Stimulated activated CD8-positive, alpha-beta memory T cell treated with anti-CD3 and anti-CD28 coated beads, Interleukin-7, amount 100 ng/mL, for 24 hours (primary cell): Measurements from ENCODE around the gene DCPS.
"Not testable (repeated sequence)": the region's sequence is repeated elsewhere in the genome, so short reads cannot be mapped to it uniquely, and the experiment has no call there.

Source experiments
- DNase-seq: peaks from one replicate; pipeline ENCODE4 v3.0.0-alpha.2; 2020; ENCODE audit warnings: low read depth

DCPS gene

GRCh38 chr11:126290887-126291286, 13.0 kb upstream of the DCPS start:
- no peak for DNase-seq

GRCh38 chr11:126293726-126294125, 10.1 kb upstream of the DCPS start:
- DNase-seq, result no peak

GRCh38 chr11:126297004-126297403, 6.9 kb upstream of the DCPS start:
- no peak for DNase-seq

DNA sequence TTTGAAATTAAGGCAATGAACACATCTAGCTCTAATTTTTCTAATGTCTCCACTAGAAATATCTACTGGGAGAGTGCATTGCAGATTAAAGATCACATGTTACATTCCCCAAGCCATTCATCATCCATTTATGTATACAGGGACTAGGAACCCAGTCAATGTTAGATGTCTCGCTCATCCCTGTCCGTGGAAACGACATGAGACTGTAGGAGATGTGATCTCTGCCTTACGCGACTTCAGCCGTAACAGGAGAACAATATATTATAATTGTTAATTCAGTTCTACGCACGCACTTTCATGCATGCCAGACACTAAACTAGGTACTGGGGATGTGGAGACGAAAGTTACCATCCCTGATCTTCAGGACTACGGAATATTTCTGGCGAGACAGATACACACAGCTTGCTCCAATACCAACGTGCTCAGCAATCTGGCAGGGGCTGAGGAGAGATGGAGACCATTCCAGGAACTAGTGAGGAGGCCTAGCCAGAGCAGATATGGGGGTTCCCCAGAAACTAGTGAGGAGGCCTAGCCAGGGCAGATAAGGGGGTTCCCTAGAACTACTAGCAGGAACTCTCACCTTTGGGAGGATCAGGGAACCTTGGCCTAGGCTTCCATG, 706 bp downstream of the DCPS start:
- DNase-seq, result no peak

GRCh38 chr11:126305699-126306098, 1.8 kb downstream of the DCPS start:
- DNase-seq, result no peak

GRCh38 chr11:126307706-126308105, 3.8 kb downstream of the DCPS start:
- no peak for DNase-seq

DNA sequence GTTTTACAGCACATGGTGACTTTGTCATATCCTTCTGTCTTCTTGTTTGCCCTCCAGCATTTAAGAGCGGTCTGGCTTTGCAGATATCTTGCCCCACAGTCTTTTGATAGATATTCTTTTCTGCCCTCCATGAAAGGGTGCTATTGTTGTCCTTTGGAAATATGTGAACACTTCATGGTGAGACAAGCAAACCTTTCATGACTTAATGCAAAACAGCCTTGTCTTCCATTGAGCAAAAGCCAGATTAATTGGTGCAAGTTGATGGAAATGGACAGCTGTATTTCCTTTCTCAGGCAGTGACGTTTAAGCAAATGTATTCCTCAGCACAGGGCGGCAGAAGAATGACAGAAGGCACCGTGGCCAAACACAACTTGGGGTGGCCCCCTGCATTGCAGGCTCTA, 4.4 kb downstream of the DCPS start:
- no peak for DNase-seq

- not testable (repeated sequence) for DNase-seq
Measured at GRCh38 chr11:126308771-126309170, 4.9 kb downstream of the DCPS start.

- no peak for DNase-seq
Measured at GRCh38 chr11:126310200-126310991, 6.5 kb downstream of the DCPS start.

- no peak for DNase-seq
Measured at GRCh38 chr11:126310992-126311310, 7.1 kb downstream of the DCPS start.

- no peak for DNase-seq
Measured at GRCh38 chr11:126311401-126312291, 7.8 kb downstream of the DCPS start.

GRCh38 chr11:126312961-126313360, 9.1 kb downstream of the DCPS start:
- DNase-seq, result no peak

- no peak for DNase-seq
Measured at GRCh38 chr11:126313826-126314225, 10.0 kb downstream of the DCPS start.

- no peak for DNase-seq
Measured at GRCh38 chr11:126317432-126317755, 13.5 kb downstream of the DCPS start.

- DNase-seq, result no peak
Measured at GRCh38 chr11:126317756-126318573, 14.1 kb downstream of the DCPS start.

DNA sequence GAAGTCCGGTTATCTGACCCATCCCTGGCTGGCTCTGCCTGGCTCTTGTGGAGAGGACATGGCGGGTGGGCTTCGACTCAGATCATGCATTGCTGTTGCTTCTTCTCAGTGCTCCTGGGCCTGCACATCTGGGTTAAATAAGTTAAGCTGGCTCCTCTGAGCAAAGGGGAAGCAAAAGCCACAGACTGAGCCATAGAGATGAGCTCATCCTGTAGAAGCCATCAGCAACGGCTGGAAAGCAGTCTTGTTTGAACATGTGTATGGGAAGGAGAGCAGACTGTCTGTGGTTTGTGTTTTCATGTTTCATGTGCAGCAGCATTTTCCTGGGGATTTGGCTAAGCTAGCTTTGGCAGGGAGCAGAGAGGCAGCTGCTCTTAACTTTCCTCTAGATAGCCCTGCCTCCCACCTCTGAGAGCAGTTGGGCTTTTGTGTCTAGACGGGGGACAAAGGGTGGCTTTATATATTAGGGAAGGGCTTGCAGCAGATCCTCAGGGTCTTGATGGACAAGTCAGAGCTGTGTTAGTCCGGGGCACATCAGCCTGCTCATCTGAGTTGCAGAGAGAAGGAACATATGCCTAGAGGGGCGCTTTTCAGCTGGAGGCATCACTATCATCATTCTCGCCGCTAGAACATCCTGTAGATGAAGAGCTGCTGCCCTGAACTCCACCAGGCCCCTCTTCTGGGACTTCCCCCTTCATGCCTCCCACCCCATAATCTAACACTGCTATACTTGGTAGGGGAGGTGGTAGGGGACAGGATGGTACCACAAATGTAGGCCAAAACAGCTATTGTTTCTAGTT, 14.9 kb downstream of the DCPS start:
- no peak for DNase-seq

DNA sequence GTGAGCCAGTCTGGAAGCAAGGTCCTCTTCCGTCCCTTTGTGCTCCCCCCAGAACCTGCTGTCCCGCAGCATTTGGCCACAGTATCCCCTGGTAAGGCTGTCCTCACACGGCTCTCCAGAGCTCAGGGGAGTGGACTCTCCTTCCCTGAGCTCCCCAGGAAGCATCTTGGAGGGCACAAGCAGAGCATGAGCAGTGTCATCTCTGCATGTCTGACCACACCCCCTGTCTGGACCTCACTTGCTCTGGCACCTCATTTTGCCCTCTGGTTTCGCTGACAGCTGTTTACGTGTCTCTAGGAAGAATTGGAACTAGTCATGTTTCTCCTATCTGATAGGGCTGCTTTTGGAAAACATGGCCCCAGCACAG, 15.5 kb downstream of the DCPS start:
- no peak for DNase-seq

- DNase-seq, result no peak
Measured at GRCh38 chr11:126322996-126323395, 19.1 kb downstream of the DCPS start.

DNA sequence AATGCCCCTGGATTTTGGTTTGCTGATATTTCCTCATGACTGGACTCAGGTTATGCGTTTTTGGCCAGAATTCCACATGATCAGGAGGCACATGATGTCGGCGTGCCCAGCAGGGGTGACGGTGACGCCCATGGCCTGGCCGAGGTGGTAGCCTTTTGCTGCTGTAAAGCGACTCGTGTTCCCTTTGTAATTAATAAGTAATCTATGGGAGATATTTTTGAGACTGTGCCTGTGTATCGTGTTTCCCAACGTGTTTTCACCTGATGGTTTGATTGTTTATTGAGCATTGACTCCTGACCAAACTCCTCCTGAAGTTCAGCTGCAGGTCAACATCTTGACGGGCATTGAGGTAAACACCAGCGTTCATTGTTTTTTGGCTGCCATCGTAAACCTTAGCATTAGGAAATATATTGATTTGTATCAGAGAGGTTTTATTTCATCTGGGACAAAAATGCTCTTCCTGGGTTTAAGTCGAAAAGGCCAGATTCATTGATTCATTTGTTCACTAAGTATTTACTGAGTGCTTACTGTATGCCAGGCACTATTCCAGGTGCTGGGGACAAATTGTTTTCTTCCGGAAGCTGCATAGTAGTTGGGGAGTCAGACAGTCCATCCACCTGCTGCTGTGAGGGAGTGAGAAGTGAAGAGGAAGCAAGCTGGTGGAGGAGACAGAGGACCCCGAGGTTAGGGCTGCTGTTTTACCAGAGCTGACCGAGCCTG, 23.6 kb downstream of the DCPS start:
- no peak for DNase-seq

GRCh38 chr11:126328001-126328390, 24.1 kb downstream of the DCPS start:
- DNase-seq, result no peak

- no peak for DNase-seq
Measured at GRCh38 chr11:126328444-126328843, 24.6 kb downstream of the DCPS start.
